Stimulated activated naive CD4-positive, alpha-beta T cell (primary cell): ENCODE measurements around the gene DBNDD2.

Source experiments
- DNase-seq, 6 experiments: peaks; one replicate each; lab custom pipeline; 2025; lab: John Stamatoyannopoulos, UW

Gene DBNDD2

DNA sequence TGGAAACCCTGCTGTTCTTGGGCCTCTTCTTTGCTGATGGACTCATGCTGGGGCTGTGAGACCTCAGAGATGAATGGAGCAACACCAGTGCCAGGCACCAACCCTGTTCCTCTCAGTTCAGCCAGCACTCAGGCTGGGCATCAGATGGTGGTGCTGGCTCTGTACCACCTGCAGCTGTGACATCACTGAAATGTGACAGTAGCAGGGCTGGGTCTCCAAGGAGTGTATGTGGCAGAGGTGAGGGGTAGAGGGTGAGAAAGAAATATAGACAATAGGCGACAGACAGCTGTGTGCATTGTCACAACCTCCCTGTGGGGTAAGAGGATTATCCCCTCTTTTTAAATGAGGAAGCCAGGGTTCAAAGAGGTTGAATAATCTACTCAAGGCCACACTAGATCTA, 29.9 kb upstream of the DBNDD2 start, which contains the start of gene TP53TG5:
Gene TP53TG5, minus strand, starts transcription at position 135 of the 400 bp plus-strand sequence. Its CDS starts 89 bp downstream, at position 46.
- no peak for DNase-seq

GRCh38 chr20:45387274-45387673, 20.8 kb upstream of the DBNDD2 start:
- DNase-seq = no peak

DNA sequence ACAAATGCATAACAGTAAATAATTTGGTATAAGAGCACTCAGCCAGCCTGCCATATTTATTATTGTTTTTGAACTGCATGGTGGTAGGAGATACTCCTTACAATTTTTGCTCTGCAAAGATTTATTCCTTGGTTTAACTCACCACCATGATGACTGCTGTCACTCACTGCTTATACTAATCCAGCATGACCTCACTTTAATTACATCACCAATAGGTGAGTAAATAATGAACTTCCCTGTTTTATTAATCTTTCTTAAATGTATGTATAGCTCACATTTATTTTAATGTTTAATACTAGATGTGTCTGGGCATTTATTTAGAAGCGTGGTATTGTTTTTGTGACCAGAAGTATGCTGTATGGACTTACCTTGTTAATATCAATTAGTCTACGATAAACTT, 17.2 kb upstream of the DBNDD2 start:
- DNase-seq = no peak

- DNase-seq = no peak
These were observed 16.5 kb upstream of the DBNDD2 start for GRCh38 chr20:45391559-45391958.

GRCh38 chr20:45392733-45393132, 15.4 kb upstream of the DBNDD2 start:
- DNase-seq = no peak

GRCh38 chr20:45394221-45395113, 13.6 kb upstream of the DBNDD2 start:
- DNase-seq = no peak

DNA sequence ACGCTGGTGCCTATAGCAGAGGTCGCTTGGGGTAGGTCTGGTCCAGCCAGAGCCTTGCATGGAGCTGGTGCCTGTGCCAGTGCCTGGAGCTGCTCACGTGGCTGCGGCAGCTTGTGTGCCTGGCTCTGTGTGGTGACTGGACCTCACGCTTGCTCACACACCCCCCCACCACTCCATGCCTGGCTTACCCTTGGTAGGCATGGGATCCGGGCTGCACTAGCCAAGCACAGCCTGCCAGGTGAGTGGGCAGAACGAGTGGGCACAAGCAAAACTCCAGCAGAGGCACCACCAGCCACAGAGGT, 13.0 kb upstream of the DBNDD2 start:
- DNase-seq = no peak

DNA sequence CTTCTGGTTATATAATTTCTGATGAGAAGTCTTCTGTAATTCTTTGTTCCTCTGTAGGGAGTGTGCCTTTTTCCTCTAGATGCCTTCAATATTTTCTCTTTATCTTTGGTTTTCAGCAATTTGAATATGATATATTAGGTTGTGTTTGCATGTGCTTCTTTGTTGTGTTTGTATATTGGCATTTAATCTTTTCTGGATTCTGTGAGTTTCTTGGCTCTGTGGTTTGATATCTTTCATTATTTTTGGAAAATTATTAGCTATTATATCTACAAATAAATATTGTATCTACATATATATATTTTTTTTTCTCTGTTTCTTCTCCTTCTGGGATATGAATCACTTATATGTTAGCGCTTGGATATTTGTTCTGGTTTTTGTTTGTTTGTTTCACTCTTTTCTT, 9.1 kb upstream of the DBNDD2 start:
- no peak for DNase-seq

GRCh38 chr20:45400346-45401031, 7.6 kb upstream of the DBNDD2 start:
- DNase-seq = no peak

DNA sequence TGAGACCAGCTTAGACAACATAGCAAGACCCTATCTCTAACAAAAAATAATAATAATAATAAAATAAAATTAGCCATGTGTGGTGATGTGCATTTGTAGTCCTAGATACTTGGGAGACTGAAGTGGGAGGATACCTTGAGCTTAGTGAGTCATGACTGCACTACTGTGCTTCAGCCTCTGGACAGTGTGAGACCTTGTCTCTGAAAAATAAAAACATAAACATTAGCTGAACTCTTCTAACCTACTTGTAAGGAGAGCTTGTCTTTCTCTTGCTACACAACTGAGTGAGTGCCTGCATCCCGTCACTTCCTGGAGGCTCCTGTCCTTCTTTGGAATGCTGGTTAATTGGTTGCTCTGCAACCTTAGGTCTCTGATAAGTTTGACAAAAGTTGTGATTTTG, 5.1 kb upstream of the DBNDD2 start:
- DNase-seq = no peak

- no peak for DNase-seq
These were observed 3.7 kb upstream of the DBNDD2 start for GRCh38 chr20:45404438-45404837.

GRCh38 chr20:45405571-45406259, 2.4 kb upstream of the DBNDD2 start:
- DNase-seq = no peak

- DNase-seq = peak; percentile 16 to 52 (median 34)
These were observed 1.6 kb upstream of the DBNDD2 start for GRCh38 chr20:45406260-45407066.

GRCh38 chr20:45407067-45407745, 883 bp upstream of the DBNDD2 start:
- peak in 3 of 6 experiments; percentile 29 to 37 (median 36) for DNase-seq

GRCh38 chr20:45408646-45409213, 641 bp downstream of the DBNDD2 start:
- DNase-seq = peak in 1 of 6 experiments; percentile 9

DNA sequence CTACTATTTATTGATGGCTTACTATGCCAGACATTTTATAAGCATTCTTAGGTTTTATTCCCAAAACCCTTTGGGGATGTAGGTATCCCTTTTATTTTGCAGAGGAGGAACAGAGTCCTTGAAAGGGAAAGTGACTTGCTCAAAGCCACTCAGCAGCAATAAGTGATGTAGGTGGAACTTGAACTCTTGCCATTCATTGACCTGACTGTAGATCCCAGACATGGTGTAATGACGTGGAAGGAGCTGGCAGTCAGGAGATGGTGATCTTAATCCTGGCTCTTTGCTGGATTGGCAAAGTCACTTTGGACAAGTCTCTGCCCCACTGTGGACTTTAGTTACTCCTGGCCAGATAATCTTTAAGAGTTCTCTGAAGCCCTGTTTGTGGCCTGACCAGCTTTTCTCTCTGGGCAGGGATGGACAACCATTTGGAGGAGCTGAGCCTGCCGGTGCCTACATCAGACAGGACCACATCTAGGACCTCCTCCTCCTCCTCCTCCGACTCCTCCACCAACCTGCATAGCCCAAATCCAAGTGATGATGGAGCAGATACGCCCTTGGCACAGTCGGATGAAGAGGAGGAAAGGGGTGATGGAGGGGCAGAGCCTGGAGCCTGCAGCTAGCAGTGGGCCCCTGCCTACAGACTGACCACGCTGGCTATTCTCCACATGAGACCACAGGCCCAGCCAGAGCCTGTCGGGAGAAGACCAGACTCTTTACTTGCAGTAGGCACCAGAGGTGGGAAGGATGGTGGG, 1.6 kb downstream of the DBNDD2 start:
- DNase-seq = no peak

- no peak for DNase-seq
These were observed 2.8 kb downstream of the DBNDD2 start for GRCh38 chr20:45410887-45411286.

- no peak for DNase-seq
These were observed 4.6 kb downstream of the DBNDD2 start for GRCh38 chr20:45412653-45413052.

- DNase-seq = no peak
These were observed 5.4 kb downstream of the DBNDD2 start for GRCh38 chr20:45413479-45413878.
